C1 segment of cervical spinal cord (tissue), 14 donors: Measurements from ENCODE around the gene GSTM2.

Experiments
- DNase-seq, 14 donors: peaks; one replicate each; lab custom pipeline; 2025; lab: John Stamatoyannopoulos, UW

The GSTM2 gene

GRCh38 chr1:109667452-109668122, at the start of gene GSTM2:
GSTM2 (plus strand) TSS chr1:109668057; CDS start chr1:109668116, 59 bp downstream.
- peak in 12 of 14 donors; percentile 18 to 86 (median 72) for DNase-seq

DNA sequence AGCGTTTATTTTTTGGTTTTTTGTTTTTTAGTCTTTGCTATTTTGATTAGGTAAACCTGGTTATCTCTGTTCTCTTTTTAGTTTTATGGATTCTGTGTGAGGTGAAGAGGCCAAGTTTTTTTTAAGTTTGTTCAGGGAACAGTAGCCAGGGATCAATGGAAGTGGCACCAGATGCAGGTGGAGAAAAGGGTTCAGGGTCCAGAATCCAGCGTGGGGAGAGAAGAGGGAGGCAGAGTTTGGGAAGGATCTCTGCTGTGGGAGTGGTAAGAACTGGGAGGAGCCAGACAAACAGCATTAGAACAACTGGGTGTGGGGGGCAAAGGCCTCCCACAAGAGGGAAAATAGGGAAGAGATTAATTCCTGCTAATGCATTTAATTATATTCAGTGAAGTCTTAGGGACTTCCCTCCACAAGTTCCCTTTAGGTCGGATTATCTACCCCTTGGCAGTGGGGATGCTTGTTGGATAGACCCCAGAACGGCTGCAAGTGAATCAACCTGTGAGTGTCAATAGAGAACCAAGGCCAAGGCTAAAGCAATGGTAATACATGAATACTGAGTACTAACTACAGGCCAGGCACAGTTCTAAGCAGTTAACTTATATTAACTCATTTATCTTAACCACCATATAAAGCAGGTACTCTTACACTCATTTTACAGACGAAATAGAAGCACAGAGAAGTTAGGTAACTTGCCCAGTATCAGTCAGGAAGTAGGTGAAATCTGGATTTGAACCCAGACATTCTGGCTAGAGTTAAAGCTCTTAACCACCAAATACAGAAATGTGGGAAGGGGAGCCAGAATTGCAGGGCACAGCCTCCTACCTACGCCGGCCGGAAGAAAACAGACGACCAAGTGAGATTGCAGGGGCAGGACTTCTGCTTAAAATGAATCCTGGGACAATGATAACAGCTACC, 48.9 kb upstream of the GSTM2 start:
- no peak for DNase-seq

DNA sequence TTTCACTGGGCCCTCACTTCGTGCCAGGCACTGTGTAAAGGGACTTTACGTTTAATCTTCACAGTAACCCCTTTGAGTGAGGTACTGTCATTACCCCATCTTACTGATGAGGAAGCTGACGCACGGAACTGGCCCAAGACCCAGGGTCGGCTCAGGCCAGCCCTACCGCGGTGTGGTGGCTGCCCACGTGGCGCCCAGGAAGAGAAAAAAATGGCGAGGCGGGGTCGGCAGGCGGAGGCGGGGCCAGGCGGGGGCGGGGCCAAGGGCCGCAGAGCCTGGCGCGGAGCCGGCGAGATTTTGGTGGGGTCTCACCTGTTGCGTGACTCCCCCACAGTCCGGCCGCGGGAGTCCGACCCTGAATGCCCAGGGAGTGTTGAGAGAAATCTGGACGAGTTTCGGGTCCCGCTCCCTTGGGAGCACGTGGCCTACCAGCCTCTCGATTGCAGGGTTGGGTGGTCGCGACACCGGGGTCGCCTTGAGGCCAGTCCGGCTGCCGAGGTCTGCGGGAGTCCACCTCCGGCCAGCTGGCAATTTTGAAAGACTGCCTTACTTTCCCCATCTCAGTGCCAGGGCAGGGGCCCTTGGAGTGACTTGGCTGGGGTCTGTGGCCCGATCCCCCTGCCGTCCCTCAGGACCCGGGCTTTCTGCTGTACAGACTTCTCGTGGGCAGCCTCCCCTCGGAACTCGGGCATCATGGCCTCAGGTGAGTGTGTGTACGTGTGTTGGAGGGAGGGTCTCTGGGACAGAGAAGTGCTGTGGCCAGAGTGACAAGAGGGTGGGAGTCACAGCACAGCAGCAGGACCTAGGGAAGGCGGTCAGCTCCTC, 48.1 kb upstream of the GSTM2 start, which contains the start of the genes AMPD2 and GNAT2:
AMPD2 (plus strand) TSS at position 262 of the 825 bp plus-strand sequence. CDS start 1,339 bp downstream, outside the sequence.
GNAT2 (minus strand) TSS at position 41 of the 825 bp plus-strand sequence. CDS start 6,746 bp downstream, outside the sequence.
- DNase-seq = peak in 8 of 14 donors; percentile 15 to 69 (median 44)

DNA sequence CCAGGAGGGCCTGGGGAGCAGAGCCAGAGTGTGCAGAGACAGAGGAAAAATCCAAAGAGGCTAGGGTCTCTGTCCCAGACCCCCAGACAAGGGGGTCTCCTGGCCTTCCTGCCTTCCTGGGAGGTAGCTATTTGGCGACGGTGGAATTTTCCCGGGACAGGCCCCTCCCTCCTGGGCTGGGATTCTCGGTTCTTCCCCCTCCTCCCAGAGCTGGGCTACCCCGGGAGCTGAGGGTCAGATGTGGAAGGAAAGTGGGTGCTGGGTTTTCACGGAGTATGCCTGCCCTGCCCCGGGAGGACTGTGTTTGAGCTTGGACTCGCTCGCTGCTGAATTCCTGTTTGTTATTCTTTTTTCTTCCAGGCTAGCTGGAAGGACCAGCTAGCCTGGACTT, 47.5 kb upstream of the GSTM2 start:
- DNase-seq = peak in 4 of 14 donors; percentile 56 to 76 (median 67)

DNA sequence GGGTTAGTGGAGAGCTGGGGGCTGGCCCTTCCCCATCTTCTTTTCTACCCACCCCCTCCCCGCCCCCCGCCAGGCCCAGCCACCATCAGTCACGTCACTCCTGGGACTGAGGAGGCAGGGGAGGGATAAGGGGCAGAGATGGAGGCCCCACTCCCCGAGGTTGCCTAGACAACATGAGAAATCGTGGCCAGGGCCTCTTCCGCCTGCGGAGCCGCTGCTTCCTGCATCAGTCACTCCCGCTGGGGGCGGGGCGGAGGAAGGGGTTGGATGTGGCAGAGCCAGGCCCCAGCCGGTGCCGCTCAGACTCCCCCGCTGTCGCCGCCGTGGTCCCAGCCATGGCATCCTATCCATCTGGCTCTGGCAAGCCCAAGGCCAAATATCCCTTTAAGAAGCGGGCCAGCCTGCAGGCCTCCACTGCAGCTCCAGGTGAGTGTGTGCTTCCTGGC, 47.0 kb upstream of the GSTM2 start:
- peak in 13 of 14 donors; percentile 29 to 89 (median 74) for DNase-seq

DNA sequence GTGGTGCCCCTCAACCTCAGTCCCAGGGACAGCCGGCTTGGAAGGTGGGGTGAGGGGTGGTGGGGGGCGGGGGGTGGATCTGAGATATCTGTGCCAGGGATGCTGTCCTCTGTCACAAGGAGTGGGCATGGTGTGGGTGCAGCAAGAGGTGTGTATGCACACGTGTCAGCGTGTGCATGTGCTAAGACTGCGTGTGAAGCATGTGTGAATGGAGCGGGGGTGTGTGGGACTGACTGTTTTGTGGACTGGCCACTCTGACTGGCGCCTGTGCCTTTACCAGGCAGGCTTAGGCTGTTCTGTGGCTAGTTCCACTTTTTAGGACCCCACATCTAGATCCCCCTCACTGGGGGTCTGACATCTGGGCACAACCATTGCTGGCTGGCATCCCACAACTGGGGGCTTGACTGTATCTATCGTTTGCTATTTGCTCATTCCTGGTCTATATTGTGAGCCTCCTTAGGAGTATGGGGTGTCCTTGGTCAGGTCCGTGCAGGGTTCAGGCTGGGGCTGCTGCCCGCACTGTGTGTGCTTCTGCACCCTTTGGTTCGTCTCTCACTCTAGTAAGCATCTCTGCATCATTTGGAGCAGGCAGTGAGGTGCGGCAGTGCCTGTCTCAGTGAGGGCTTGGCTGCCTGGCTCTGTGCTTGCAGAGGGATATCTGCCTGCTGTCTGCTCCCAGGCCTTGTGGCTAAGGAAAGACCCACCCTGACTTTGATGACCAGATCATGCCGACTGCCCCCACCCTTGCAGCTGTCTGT, 46.3 kb upstream of the GSTM2 start:
- DNase-seq = peak in 1 of 14 donors; percentile 34

DNA sequence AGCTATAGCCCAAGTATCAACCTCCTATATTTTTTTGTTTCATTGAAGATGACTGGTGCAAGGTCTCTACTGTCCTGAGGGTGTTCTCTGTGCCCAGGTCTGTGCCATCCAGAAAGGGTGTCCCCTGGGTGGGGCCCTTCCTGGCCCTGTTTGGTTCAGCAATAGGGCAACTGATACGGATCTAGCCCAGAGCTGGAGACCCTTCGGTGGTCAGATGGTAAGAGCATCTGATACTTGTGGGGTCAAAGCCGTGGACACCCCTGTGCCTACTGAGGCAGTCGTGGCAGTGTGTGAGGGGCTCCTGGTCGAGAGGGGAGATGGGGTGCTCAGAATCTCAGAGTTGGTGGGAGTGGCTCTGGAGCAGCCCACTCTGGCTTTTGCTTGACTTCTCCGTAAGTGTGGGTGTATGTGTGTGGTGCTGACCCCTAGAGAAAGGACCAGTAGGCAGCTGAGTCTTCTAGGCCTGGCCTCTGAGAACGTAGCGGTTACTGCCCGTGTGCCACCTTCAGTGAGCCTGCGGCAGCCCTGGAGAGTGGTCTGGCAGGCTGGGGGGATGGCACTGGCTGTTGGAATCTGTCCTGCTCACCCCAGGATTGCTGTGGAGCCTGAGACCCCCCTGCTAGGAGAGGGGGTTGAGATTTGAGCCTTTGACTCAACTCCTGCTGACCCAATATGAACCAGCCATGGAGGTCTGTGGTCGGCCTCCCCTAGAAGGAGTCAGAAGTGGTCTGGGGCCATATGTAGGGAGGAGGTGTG, 45.5 kb upstream of the GSTM2 start:
- no peak for DNase-seq

DNA sequence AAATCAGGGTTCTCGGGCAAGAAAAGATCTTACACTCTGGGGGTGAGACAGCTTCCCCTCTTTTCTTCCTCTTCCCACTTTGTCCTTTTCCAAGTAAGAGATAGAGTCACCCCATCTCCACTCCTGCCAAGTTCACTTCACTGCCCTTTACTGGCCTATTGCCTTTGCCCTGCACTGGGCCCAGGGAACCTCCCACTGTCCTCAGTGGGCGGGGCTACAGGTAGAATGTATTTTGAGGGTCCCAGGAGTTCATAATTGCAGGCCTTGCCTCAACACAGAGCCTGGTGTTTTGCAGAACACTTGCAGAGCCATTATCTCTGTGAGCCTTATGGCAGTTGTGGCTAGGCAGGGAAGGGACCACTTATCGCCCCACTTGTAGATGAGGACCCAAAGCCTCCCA, 45.0 kb upstream of the GSTM2 start:
- DNase-seq = no peak

DNA sequence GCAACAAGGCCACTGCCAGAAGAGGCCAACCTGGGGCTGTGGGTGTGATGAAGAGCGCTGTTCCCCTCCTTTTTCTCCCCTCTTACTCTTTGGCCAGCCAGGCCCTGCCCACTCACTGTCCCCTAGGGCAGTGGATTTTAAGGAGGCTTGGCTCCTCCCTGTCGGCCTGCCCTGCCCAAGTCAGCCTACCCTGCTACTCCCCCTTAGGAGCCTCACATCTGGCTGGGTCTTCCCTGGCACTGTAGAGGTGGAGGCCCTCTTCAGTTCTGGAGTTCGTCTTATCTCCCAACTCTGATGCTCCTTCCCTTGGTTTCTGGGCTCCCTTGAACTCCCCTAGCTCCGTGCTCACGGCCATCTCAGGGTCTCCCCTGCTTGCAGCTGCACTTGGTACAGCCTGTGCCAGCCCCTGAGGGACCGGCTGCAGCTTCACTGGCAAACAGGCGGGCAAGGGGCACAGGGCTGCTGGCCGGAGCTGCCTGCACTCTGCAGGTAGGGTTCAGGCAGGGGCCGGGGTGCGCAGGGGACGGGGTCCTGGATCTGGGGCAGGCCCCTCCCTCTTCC, 44.2 kb upstream of the GSTM2 start:
- DNase-seq = peak in 7 of 14 donors; percentile 27 to 77 (median 59)

DNA sequence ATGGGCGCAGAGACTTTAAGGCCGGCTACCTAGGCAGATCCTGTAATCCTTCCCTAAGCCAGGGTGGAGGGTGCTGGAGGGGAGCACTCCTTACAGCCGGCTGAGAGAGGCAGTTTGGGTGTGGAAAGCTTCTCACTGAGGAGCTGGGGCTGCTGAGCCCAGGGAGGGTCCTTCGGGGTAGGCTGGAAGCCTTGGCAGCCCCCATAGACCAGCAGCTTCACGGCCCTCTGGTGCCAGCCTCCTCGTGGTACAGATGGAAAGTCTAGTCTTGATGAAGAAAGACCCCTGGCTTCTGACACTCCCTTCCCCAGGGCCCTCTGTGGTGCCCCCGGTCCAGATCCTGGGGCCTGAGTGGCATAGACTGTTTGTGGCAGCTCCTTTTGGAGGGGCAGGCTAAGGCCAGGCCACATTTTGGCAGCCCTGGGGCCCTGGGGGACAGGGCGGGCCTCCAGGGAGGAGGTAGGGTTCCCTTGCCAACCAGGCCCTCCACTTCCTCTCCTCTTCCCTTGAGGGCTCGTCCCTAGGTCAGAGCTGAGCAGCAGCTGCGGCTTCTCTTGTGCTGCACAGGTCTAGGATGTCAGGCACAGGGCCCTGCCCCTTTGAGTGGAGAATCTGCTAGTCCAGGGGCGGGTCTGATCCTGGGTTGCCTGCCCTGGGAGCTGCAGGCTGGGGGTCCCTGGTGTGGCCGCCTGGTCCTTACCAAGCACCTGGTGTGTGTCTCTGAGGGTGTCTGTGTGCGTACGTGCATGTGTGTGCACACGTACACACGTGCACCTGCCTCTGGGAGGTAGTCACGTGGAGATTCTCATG, 43.5 kb upstream of the GSTM2 start:
- DNase-seq = no peak

DNA sequence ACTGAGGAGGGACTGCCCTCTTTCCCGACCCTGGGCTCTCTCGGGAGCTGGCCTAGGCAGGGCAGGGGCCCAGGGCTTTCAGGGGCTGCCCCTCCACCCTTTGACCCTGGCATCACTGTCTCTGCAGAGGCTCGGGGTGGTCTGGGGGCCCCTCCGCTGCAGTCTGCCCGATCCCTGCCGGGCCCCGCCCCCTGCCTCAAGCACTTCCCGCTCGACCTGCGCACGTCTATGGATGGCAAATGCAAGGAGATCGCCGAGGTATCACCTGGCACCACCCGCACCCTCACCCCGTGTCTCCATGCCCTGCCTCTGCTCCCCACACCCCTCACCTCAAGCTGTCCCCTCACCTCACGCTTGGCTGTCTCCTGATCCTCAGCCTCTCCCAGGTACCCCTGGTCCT, 42.7 kb upstream of the GSTM2 start:
- no peak for DNase-seq

DNA sequence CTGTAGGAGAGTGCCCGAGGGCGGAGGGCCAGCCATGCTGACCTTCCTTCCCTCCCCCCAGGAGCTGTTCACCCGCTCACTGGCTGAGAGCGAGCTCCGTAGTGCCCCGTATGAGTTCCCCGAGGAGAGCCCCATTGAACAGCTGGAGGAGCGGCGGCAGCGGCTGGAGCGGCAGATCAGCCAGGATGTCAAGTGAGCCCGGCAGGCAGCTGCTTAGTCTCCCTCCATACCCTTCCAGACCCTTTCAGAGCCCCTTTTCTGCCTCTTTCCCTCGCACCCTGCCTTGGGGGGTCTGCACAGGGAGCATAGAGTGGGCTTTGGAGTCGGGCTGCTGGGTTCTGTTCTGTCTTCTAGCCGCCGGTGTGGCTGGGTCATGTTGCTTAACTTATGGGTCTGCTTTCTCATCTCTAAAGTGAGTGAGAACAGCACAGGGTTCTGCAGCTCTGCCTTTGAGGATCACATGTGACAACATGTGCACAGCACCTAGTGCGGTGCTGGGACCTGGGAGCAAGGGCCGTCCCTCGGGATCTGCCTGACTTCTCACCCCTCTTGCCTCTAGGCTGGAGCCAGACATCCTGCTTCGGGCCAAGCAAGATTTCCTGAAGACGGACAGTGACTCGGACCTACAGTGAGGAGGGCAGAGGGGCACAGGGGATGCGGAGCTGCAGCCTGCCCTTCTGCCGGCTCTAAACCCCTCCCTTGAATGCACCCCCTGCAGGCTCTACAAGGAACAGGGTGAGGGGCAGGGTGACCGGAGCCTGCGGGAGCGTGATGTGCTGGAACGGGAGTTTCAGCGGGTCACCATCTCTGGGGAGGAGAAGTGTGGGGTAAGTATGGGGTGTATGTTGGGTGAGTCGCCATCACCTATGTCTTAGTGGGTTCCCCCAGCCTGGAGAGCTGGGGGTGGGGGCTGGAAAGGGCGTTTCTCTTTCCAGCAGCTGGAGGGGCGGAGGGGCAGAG, 42.0 kb upstream of the GSTM2 start:
- no peak for DNase-seq

DNA sequence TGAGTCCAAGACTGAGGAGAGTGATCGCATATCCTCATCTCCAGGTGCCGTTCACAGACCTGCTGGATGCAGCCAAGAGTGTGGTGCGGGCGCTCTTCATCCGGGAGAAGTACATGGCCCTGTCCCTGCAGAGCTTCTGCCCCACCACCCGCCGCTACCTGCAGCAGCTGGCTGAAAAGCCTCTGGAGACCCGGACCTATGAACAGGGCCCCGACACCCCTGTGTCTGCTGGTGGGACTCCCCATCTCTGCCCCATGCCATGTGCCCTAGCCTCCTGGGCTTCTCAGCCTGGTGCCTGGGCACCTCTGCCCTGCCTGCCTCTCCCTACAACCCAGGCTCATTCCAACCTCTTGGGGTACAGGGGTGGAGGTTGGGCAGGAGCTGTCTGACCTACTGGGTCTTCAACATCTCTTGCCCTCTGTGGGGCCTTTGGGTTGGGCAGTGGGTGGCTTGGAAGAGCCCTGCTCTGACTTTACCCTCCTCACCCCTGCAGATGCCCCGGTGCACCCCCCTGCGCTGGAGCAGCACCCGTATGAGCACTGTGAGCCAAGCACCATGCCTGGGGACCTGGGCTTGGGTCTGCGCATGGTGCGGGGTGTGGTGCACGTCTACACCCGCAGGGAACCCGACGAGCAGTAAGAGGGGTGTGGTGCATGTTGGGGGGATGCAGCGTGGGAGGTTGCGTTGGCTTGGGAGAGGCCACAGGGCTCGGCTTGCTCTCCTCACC, 41.0 kb upstream of the GSTM2 start:
- no peak for DNase-seq

DNA sequence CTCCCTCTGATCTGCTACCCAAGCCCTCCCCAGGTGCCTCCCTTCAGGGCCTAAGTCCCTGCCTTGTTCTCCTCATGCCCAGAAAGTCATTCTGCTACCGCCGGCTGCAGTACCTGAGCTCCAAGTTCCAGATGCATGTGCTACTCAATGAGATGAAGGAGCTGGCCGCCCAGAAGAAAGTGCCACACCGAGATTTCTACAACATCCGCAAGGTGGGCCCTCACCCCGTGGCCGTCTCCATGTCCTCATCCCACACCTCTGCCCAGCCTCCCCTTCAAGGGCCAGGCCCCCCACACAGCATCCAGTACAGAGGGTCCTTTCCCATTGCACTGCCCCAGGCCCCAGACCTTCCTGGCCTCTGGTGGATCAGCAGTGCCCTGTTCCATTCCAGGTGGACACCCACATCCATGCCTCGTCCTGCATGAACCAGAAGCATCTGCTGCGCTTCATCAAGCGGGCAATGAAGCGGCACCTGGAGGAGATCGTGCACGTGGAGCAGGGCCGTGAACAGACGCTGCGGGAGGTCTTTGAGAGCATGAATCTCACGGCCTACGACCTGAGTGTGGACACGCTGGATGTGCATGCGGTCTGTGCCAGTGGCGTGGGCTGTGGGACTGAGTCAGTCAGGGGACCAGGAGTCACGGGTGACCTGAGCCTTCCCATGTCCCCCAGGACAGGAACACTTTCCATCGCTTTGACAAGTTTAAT, 40.0 kb upstream of the GSTM2 start:
- DNase-seq = no peak

DNA sequence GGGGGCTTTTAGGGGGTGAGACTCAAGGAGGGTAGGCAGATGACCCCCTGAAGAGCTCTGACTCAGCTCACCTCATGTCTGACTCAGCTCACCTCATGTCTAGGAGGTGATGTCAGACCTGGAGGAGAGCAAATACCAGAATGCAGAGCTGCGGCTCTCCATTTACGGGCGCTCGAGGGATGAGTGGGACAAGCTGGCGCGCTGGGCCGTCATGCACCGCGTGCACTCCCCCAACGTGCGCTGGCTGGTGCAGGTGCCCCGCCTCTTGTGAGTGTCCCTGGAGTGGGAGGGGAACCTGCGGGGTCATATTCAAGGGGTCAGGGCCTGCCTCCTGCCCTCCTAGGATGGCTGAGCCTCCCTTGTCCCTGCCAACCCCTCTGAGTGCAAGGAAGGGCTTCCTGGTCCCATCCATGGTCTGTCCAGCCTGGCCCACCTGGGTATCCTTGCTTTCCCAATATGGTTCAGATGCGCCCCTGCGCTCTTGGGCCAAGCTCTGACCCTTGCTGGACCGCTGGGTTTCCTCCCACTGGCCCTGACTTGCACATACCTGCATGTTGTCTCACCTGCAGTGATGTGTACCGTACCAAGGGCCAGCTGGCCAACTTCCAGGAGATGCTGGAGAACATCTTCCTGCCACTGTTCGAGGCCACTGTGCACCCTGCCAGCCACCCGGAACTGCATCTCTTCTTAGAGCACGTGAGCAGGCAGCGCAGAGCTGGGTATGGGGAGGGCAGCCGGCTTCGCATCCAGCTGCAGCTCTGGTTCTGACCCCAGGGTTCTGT, 39.1 kb upstream of the GSTM2 start:
- DNase-seq = no peak
